Calu3 (cell line): ENCODE results near the gene NBPF8. TPM values are rescaled to one million over a fixed set of nuclear protein-coding genes. Genes with fewer than 3 reads are reported as not detected.
"Not testable (repeated sequence)": the region's sequence is repeated elsewhere in the genome, so short reads cannot be mapped to it uniquely, and the experiment has no call there.

Experiments used
- Bru-seq: library from RNA; stranded (reverse); fragments of 400-500 nt; gene quantifications from one replicate; lab custom pipeline; 2021; lab: Mats Ljungman, UMichigan
- BruChase-seq, 2 experiments: library from RNA; stranded (reverse); fragments of 400-500 nt; gene quantifications; one replicate each; lab custom pipeline; 2021; lab: Mats Ljungman, UMichigan
- BruUV-seq: library from RNA; stranded (reverse); fragments of 400-500 nt; replicated peaks from 2 replicates; lab custom pipeline; 2021; lab: Mats Ljungman, UMichigan
- CTCF ChIA-PET: fragments of 300-600 bp; sonication (Branson Sonifier 250); formaldehyde crosslinking; loops from one replicate; lab custom pipeline; 2022; ENCODE audit warnings: antibody characterized with exemption; lab: Charles Lee
- DNase-seq: peaks from one replicate; pipeline ENCODE4 v3.0.0; 2022
- H3K27ac Mint-ChIP-seq: one replicate; pipeline ENCODE4 v1.8.0; 2022; ENCODE audit warnings: mixed read lengths; ENCODE audit not compliant: unreplicated experiment
- H3K27me3 Mint-ChIP-seq: one replicate; pipeline ENCODE4 v1.8.0; 2022; ENCODE audit warnings: mixed read lengths; ENCODE audit not compliant: unreplicated experiment
- H3K36me3 Mint-ChIP-seq: one replicate; pipeline ENCODE4 v1.8.0; 2022; ENCODE audit warnings: mild to moderate bottlenecking, moderate library complexity, mixed read lengths; ENCODE audit not compliant: insufficient read depth, unreplicated experiment
- H3K4me1 Mint-ChIP-seq: one replicate; pipeline ENCODE4 v1.8.0; 2022; ENCODE audit warnings: mild to moderate bottlenecking, low read depth, mixed read lengths; ENCODE audit not compliant: unreplicated experiment
- H3K4me3 Mint-ChIP-seq: one replicate; pipeline ENCODE4 v1.8.0; 2022; ENCODE audit warnings: mild to moderate bottlenecking, low read depth, moderate library complexity, mixed read lengths; ENCODE audit not compliant: unreplicated experiment
- H3K9me3 Mint-ChIP-seq: one replicate; pipeline ENCODE4 v1.8.0; 2022; ENCODE audit warnings: low read depth, mixed read lengths; ENCODE audit not compliant: unreplicated experiment
- intact Hi-C: fragments of 100-400 bp; cut with micrococcal nuclease; formaldehyde crosslinking; loops from one replicate; pipeline ENCODE4 v1.10.0; 2022; ENCODE audit not compliant: unreplicated experiment
- long read RNA-seq: library from polyadenylated mRNA; stranded (forward); transcript quantifications from one replicate; pipeline ENCODE4 v2.0.0, GENCODE V29; 2022
- total RNA-seq: library from RNA; stranded (reverse); gene quantifications from 2 replicates; pipeline ENCODE4 v1.2.3, GENCODE V29; 2022

NBPF8 gene, protein sequence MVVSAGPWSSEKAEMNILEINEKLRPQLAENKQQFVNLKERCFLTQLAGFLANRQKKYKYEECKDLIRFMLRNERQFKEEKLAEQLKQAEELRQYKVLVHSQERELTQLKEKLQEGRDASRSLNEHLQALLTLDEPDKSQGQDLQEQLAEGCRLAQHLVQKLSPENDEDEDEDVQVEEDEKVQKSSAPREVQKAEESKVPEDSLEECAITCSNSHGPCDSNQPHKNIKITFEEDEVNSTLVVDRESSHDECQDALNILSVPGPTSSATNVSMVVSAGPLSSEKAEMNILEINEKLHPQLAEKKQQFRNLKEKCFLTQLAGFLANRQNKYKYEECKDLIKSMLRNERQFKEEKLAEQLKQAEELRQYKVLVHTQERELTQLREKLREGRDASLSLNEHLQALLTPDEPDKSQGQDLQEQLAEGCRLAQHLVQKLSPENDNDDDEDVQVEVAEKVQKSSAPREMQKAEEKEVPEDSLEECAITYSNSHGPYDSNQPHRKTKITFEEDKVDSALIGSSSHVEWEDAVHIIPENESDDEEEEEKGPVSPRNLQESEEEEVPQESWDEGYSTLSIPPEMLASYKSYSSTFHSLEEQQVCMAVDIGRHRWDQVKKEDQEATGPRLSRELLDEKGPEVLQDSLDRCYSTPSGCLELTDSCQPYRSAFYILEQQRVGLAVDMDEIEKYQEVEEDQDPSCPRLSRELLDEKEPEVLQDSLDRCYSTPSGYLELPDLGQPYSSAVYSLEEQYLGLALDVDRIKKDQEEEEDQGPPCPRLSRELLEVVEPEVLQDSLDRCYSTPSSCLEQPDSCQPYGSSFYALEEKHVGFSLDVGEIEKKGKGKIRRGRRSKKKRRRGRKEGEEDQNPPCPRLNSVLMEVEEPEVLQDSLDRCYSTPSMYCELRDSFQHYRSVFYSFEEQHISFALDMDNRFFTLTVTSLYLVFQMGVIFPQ
- total RNA-seq (8.8 and 9.3 TPM in 2 replicates), Bru-seq, nascent RNA (percentile 45 among the genes with signal in this experiment), BruChase-seq, experiment 1, labeled RNA remaining after a 6-hour chase (percentile 48 among the genes with signal in this experiment), BruChase-seq, experiment 2, labeled RNA remaining after a 2-hour chase (percentile 46 among the genes with signal in this experiment)
- long read RNA-seq, partial matches to known transcripts, result 1 of 5 reads
- long read RNA-seq, other reads (novel, unspliced or antisense), result 4 of 5 reads

DNA sequence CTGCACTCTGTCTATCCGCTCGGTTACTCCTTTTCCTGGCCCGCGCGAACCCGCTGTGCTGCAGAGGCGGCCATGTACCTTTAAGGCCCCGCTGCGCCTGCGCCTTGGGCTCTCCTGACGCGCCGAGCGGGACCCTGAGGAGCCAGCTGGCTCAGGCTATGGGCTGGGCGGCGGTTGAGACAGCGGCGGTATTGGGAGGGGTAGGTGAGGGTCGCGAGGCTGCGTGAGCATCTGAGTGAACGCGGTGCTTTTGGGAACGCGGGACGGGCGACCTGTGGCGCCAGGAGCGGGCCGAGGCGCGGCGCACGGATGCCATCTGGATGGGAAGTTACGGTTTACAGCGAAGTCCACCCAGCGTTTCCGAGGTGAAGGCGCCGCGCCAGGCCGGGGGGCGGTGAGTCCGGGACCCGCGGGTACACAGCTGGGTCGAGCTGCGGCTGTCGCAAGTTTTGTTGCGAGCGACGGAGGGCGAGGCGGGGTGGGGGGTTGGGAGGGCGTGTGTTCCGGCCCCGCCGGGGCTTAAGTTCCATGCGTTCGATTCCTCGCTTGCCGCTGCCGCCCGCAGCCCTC, at the start of gene NBPF8:
TSS of gene NBPF8 (plus strand) at position 125 of the 570 bp plus-strand sequence. CDS start 21,488 bp downstream, outside the sequence.
- H3K4me1 Mint-ChIP-seq, H3K9me3 Mint-ChIP-seq, H3K36me3 Mint-ChIP-seq, CTCF ChIA-PET, BruUV-seq, H3K27ac Mint-ChIP-seq, H3K27me3 Mint-ChIP-seq, intact Hi-C loops: not testable (repeated sequence)
- peak within 1 kb of the TSS; percentile 79 for H3K4me3 Mint-ChIP-seq
- DNase-seq, result peak; percentile 54

DNA sequence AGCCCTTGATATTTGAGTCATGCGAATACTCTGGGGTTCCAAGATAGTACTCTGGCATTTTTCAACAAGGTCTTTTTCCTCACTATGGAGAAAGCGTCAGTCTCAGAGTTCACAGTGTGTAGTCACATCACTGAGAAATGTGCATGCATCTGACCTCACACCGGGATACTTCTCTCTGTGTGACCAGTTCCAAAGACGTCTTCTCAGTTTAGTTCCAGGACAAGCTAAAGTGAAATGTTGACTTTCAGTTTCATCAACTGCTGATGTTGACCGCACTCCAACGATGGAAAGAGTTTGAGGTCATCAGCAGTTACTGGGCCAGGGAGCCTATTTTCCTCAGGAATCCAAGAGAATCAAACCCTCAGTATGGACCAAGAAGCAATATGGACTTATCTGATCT, 47.1 kb upstream of the NBPF8 start:
- H3K27me3 Mint-ChIP-seq, BruUV-seq, H3K4me1 Mint-ChIP-seq, H3K36me3 Mint-ChIP-seq, H3K27ac Mint-ChIP-seq, DNase-seq, H3K9me3 Mint-ChIP-seq, H3K4me3 Mint-ChIP-seq, CTCF ChIA-PET, intact Hi-C loops: not testable (repeated sequence)

DNA sequence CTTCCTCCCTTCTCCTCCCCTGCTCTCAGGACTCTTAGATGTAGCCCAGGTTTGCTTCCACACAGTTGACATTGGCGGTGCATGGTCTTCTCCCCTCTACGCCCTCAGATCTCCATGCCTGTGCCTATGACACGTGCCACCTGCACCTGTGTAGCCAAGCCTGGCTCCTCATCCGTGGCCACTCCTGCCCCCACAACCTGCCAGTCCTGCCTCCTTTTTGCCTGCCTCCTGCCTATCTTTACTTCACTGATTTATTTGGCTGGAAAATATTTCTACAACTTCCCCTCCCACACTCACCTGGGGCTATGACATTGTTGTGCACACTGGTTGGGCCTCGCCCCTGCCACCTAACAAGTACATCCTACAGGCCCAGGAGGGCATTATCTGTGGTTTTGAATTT, 28.2 kb upstream of the NBPF8 start:
- BruUV-seq, H3K9me3 Mint-ChIP-seq, DNase-seq, CTCF ChIA-PET, H3K4me3 Mint-ChIP-seq, H3K27me3 Mint-ChIP-seq, intact Hi-C loops, H3K36me3 Mint-ChIP-seq, H3K4me1 Mint-ChIP-seq, H3K27ac Mint-ChIP-seq: not testable (repeated sequence)

DNA sequence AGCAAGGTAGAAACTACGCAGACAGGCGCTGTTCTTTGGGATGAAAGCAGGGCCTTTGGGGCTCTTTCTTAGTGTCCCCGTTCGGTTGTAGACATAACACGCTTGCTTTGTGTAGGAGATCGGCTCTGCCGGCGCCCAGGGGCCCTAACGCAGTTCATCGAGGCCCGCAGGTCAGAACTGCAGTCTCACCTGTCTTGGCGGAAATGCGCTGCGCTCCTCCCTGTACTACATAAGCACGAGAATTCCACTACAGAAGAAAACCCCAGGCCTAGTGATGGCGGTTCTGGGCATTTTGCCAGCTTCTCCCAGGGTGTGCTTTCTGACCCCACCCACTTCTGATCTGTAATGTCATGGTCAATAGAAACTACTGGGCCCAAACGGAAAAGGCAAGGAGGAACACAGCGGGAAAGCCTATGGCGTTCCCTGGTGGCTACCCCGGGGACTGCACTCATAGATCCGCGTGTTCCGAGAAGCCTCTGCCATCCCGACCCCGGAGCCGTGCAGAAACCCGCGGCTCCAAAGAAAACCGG, 26.2 kb upstream of the NBPF8 start:
- intact Hi-C loops, H3K36me3 Mint-ChIP-seq, CTCF ChIA-PET, H3K4me3 Mint-ChIP-seq, H3K27me3 Mint-ChIP-seq, H3K4me1 Mint-ChIP-seq, BruUV-seq, H3K27ac Mint-ChIP-seq, H3K9me3 Mint-ChIP-seq: not testable (repeated sequence)
- DNase-seq, result peak; percentile 31

DNA sequence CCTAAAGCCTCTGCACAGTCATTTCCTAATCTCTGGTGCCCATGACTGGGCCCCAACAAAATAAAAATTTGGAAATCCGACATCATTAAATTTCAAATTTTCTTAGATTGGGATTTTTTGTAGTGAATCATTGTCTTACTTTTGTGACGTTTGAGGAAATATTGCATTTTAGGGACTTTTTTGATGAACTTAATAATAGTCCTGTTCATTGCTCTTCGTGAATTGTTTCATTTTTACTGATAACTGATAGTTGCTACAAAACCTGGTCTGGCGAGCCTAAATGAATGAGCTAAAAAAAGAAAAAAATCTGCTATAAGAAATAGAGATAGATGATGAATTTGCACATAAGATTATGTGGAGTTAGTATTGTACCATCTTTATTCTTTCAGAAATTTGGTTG, 23.5 kb upstream of the NBPF8 start:
- H3K27ac Mint-ChIP-seq, intact Hi-C loops, CTCF ChIA-PET, BruUV-seq, H3K9me3 Mint-ChIP-seq, H3K4me1 Mint-ChIP-seq, DNase-seq, H3K27me3 Mint-ChIP-seq, H3K36me3 Mint-ChIP-seq, H3K4me3 Mint-ChIP-seq: not testable (repeated sequence)

DNA sequence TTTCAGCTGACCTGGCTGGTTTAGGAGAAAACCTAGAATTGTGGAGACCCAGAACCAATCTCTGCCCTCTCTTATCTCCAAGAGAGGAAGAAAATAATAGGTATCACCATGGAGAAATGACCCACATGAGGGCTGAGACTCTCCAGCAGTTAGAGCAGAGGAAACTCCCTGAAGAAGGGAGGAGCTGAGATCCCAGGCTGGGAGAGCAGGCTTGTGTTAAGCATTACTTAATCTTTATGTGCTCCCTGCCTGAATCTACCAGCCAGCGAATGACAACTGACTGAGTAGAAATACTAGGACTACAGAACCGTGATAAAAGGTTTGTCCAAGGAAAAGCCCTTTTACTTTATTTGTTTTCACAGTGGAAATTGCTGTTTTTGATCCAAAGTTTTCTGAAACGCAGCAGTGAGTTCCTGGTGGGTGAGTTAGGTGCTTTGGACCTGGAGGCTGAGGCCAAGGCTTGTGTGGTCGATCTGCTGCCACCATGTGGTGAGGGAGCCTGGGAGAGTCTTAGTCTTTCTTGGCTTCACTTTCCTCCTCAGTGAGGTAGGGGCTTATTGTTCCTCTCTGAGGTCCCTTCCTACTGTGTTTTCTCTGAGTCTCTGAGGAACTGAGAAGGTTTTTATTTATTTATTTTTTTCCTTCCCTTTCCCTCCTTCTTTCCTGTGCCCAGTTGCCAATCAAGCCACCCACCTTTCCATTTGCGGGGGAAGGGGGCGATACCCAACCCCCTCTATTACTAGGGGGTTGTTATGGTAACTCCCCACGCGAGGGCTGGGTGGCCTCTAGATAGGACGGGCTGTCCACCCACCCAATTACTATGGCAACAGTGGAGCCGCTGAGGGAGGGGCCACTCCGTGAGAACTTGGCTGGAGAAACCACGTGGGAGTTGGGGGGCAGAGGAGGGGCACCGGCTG, 21.3 kb upstream of the NBPF8 start:
- H3K4me3 Mint-ChIP-seq, DNase-seq, BruUV-seq, H3K27ac Mint-ChIP-seq, CTCF ChIA-PET, H3K27me3 Mint-ChIP-seq, H3K36me3 Mint-ChIP-seq, H3K9me3 Mint-ChIP-seq, intact Hi-C loops, H3K4me1 Mint-ChIP-seq: not testable (repeated sequence)

DNA sequence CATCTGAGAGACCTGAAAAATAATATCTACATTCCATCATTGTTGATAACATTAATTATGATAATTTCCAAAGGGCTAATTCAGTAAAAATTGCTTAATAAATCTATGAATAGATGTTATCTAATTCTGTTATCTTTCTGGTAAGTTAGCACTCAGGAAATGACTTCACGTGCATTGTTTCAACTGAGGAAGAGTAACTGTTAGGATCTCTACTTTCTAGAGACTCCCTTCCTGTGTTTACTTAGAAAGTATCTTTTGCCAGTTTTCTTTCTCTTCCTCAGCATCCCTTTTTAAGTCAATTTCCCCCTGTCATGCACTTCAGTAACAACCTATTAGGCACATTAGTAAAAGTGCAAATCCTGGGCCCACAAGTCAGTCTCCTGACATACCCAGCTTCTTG, 9.5 kb upstream of the NBPF8 start:
- CTCF ChIA-PET, BruUV-seq, H3K4me3 Mint-ChIP-seq, H3K27me3 Mint-ChIP-seq, intact Hi-C loops, H3K4me1 Mint-ChIP-seq, H3K27ac Mint-ChIP-seq, DNase-seq, H3K36me3 Mint-ChIP-seq, H3K9me3 Mint-ChIP-seq: not testable (repeated sequence)

DNA sequence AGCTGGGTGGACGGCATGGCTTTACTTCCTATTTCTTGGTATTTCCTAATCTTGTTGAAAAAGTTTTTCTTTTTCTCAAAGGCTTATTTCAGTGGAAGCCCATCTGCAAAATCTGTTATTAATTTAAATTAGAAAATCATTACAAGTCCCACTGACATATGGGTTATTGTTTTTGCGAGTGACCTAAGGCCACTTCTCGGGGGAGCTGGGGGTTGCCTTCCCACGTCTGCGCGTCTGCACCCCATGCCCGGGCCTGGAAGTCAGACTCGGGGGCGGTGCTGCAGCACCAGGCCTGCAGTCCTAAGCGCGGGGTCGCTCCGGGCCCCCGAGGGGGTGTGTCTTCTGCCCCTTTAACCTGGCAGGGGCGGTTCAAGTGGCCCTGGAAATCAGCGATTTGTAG, 384 bp upstream of the NBPF8 start:
- intact Hi-C loops, H3K9me3 Mint-ChIP-seq, CTCF ChIA-PET, H3K36me3 Mint-ChIP-seq, H3K27ac Mint-ChIP-seq, DNase-seq, H3K4me1 Mint-ChIP-seq, BruUV-seq, H3K4me3 Mint-ChIP-seq, H3K27me3 Mint-ChIP-seq: not testable (repeated sequence)
